Mammary epithelial cell (primary cell): ENCODE results near the gene ERMP1.

Source experiments
- CTCF ChIP-seq, 2 donors: IDR thresholded peaks in 1 of 2; conservative IDR thresholded peaks in 1 of 2; 2 replicates each; pipeline ENCODE4 v1.5.1; 2011 to 2012; ENCODE audit warnings: inconsistent platforms in 2 of 2, low read length in 2 of 2, mild to moderate bottlenecking in 2 of 2, control low read depth in 1 of 2, low read depth in 1 of 2; ENCODE audit not compliant: insufficient read depth in 1 of 2; ENCODE audit errors: extremely low read depth in 1 of 2
- EZH2 ChIP-seq: IDR thresholded peaks from 2 replicates; pipeline ENCODE4 v1.6.1; 2012; ENCODE audit warnings: low read length, inconsistent platforms, borderline replicate concordance

DNA sequence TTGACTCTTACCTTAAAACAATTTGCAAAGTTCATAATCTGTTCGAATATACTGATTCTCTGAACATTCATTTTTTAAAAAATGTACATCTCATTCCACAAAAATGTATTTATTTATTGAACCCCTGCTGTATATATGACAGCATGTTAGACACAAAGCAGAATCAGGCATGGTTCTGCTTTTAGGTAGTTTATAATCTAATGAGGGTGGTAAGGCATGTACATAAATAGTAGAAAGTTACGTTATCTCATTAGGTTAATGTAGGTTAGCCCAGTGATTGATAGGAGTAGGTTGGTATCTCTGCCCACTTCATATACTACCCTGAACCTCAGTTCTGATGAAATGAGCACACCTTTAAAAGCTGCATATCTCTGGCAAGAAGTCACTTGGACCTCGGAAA is 89.8 kb downstream of the ERMP1 start:
- no peak for TF ChIP-seq EZH2
- TF ChIP-seq CTCF (conservative IDR thresholded peaks at IDR 0.05 in 1 of 2, IDR thresholded peaks at IDR 0.05 in 1 of 2; ENCODE audit: extremely low read depth in 1 of 2, insufficient read depth in 1 of 2, low read depth in 1 of 2, low read length in 2 of 2) = no peak
